WTC11 (cell line): Measurements from ENCODE around the gene RARA. TPM values are rescaled to one million over a fixed set of nuclear protein-coding genes. Genes with fewer than 3 reads are reported as not detected.

Source experiments
- ATAC-seq: fragments of 200-7000 bp; cut with Tn5 transposase; 2 replicates; pipeline ENCODE4 v1.10.0; 2021; ENCODE audit warnings: mild to moderate bottlenecking, moderate library complexity
- CTCF ChIA-PET: fragments of 300-600 bp; sonication (Branson Sonifier 250); formaldehyde crosslinking; loops from one replicate; lab custom pipeline; 2021; ENCODE audit warnings: antibody characterized with exemption; lab: Charles Lee
- POLR2A ChIA-PET: fragments of 350-600 bp; sonication (Branson Sonifier 250); formaldehyde crosslinking; loops from one replicate; lab custom pipeline; 2021; ENCODE audit warnings: antibody characterized with exemption; lab: Charles Lee
- DNase-seq: peaks from one replicate; pipeline ENCODE4 v3.0.0; 2021; ENCODE audit warnings: low spot score
- H3K27ac Mint-ChIP-seq: 2 replicates; pipeline ENCODE4 v1.8.0; 2021; ENCODE audit warnings: mixed read lengths
- H3K27me3 Mint-ChIP-seq: 2 replicates; pipeline ENCODE4 v1.8.0; 2021; ENCODE audit warnings: low read depth, mild to moderate bottlenecking, moderate library complexity, mixed read lengths
- H3K36me3 Mint-ChIP-seq: 2 replicates; pipeline ENCODE4 v1.8.0; 2021; ENCODE audit warnings: mixed read lengths
- H3K4me1 Mint-ChIP-seq: 2 replicates; pipeline ENCODE4 v1.8.0; 2022; ENCODE audit warnings: mixed read lengths
- H3K4me3 Mint-ChIP-seq: 2 replicates; pipeline ENCODE4 v1.8.0; 2021; ENCODE audit warnings: mild to moderate bottlenecking, moderate library complexity, mixed read lengths
- H3K9me3 Mint-ChIP-seq: 2 replicates; pipeline ENCODE4 v1.8.0; 2021; ENCODE audit warnings: mixed read lengths
- AFF4 ChIP-seq: sonication (generic); formaldehyde crosslinking; IDR thresholded peaks from 2 replicates; pipeline ENCODE4 v1.8.1; 2023; ENCODE audit warnings: mild to moderate bottlenecking, missing genetic modification reagents, borderline replicate concordance
- CBFB ChIP-seq: sonication (generic); formaldehyde crosslinking; IDR thresholded peaks from 2 replicates; pipeline ENCODE4 v1.8.1; 2022; ENCODE audit warnings: mild to moderate bottlenecking, low read depth, missing genetic modification reagents
- E2F4 ChIP-seq: sonication (generic); formaldehyde crosslinking; IDR thresholded peaks from 2 replicates; pipeline ENCODE4 v1.8.1; 2022; ENCODE audit warnings: low read depth, mild to moderate bottlenecking, moderate library complexity, missing genetic modification reagents, borderline replicate concordance
- ELF4 ChIP-seq: sonication (generic); formaldehyde crosslinking; IDR thresholded peaks from 2 replicates; pipeline ENCODE4 v1.8.1; 2022; ENCODE audit warnings: low read depth, mild to moderate bottlenecking, moderate library complexity, missing genetic modification reagents
- ERG ChIP-seq: fragments of 250-450 bp; sonication (Bioruptor Pico); IDR thresholded peaks from 2 replicates; pipeline ENCODE4 v1.8.0; 2021; ENCODE audit warnings: mild to moderate bottlenecking
- GABPB1 ChIP-seq: sonication (generic); formaldehyde crosslinking; IDR thresholded peaks from 2 replicates; pipeline ENCODE4 v1.8.1; 2023; ENCODE audit warnings: mild to moderate bottlenecking, missing genetic modification reagents
- GRHL2 ChIP-seq: fragments of 250-450 bp; sonication (Bioruptor Pico); IDR thresholded peaks from 2 replicates; pipeline ENCODE4 v1.8.0; 2022; ENCODE audit warnings: mild to moderate bottlenecking, moderate library complexity; ENCODE audit not compliant: insufficient replicate concordance, severe bottlenecking
- GTF2I ChIP-seq: fragments of 250-450 bp; sonication (Bioruptor Pico); conservative IDR thresholded peaks from 2 replicates; pipeline ENCODE4 v1.4.0; 2021; ENCODE audit warnings: mild to moderate bottlenecking
- HMGXB4 ChIP-seq: sonication (generic); formaldehyde crosslinking; IDR thresholded peaks from 2 replicates; pipeline ENCODE4 v1.8.1; 2023; ENCODE audit warnings: mild to moderate bottlenecking, moderate library complexity, missing genetic modification reagents
- IRF1 ChIP-seq: sonication (generic); formaldehyde crosslinking; IDR thresholded peaks from 2 replicates; pipeline ENCODE4 v1.8.0; 2023; ENCODE audit warnings: missing genetic modification reagents
- JAZF1 ChIP-seq: fragments of 250-450 bp; sonication (Bioruptor Pico); IDR thresholded peaks from 2 replicates; pipeline ENCODE4 v1.9.0; 2021; ENCODE audit warnings: moderate library complexity, mild to moderate bottlenecking, inconsistent platforms
- KAT7 ChIP-seq: sonication (generic); formaldehyde crosslinking; IDR thresholded peaks from 2 replicates; pipeline ENCODE4 v1.8.1; 2023; ENCODE audit warnings: missing genetic modification reagents, mild to moderate bottlenecking, borderline replicate concordance
- MAX ChIP-seq: sonication (generic); formaldehyde crosslinking; IDR thresholded peaks from 2 replicates; pipeline ENCODE4 v1.8.0; 2022; ENCODE audit warnings: mild to moderate bottlenecking, missing genetic modification reagents
- NR1H2 ChIP-seq: sonication (generic); formaldehyde crosslinking; IDR thresholded peaks from 2 replicates; pipeline ENCODE4 v1.9.0; 2021; ENCODE audit warnings: mild to moderate bottlenecking, moderate library complexity, missing genetic modification reagents
- OVOL2 ChIP-seq: fragments of 250-450 bp; sonication (Bioruptor Pico); IDR thresholded peaks from 2 replicates; pipeline ENCODE4 v1.9.0; 2021; ENCODE audit warnings: mild to moderate bottlenecking, borderline replicate concordance
- TEAD4 ChIP-seq: sonication (generic); formaldehyde crosslinking; IDR thresholded peaks from 2 replicates; pipeline ENCODE4 v1.8.0; 2022; ENCODE audit warnings: mild to moderate bottlenecking, missing genetic modification reagents
- ZBTB43 ChIP-seq: sonication (generic); formaldehyde crosslinking; IDR thresholded peaks from 2 replicates; pipeline ENCODE4 v1.8.1; 2023; ENCODE audit warnings: mild to moderate bottlenecking, missing genetic modification reagents
- ZNF138 ChIP-seq: sonication (generic); formaldehyde crosslinking; conservative IDR thresholded peaks from 2 replicates; pipeline ENCODE4 v1.8.1; 2022; ENCODE audit warnings: mild to moderate bottlenecking, moderate library complexity, missing genetic modification reagents
- ZNF263 ChIP-seq: sonication (generic); formaldehyde crosslinking; IDR thresholded peaks from 2 replicates; pipeline ENCODE4 v1.8.1; 2022; ENCODE audit warnings: low read depth, mild to moderate bottlenecking, moderate library complexity, missing genetic modification reagents
- ZNF425 ChIP-seq: fragments of 250-450 bp; sonication (Bioruptor Pico); conservative IDR thresholded peaks from 2 replicates; pipeline ENCODE4 v1.9.0; 2021; ENCODE audit warnings: mild to moderate bottlenecking
- ZNF671 ChIP-seq: fragments of 250-450 bp; sonication (Bioruptor Pico); IDR thresholded peaks from 2 replicates; pipeline ENCODE4 v1.8.0; 2021; ENCODE audit warnings: mild to moderate bottlenecking
- total RNA-seq: library from RNA; stranded (reverse); gene quantifications from 3 replicates; pipeline ENCODE4 v1.2.3, GENCODE V29; 2021

Gene RARA
- total RNA-seq, 1 experiment from 2014 or later = 20.7 TPM

GRCh38 chr17:40290629-40291280 lies 18.2 kb upstream of the RARA start:
- Mint-ChIP-seq H3K4me1 (peaks cover 40% of the 10 kb centered on the region), H3K36me3 (peaks cover 58% of the 10 kb centered on the region), H3K27ac (peak overlapping the region; percentile 48; the same call in 1 of the 2 replicates), H3K9me3 (no peaks in the 10 kb centered on the region), H3K27me3 (no peaks in the 10 kb centered on the region), H3K4me3 (no peak overlapping the region)
- TF ChIP-seq HMGXB4 (CRISPR knock-in tag) = no peak
- no peak for TF ChIP-seq AFF4 (CRISPR knock-in tag)
- TF ChIP-seq GABPB1 = peak; percentile 47
- TF ChIP-seq OVOL2 (CRISPR knock-in tag) = no peak
- no peak for TF ChIP-seq ERG (CRISPR knock-in tag)
- ChIA-PET POLR2A (no interaction called here), CTCF (interaction anchor here (0.7 to 13.6 kb wide), 9 partner anchors 9 to 178 kb away, joined by 3 to 82 read pairs (median 8); partner anchors contain the start of genes RAPGEFL1 and WIPF2)
- DNase-seq (no peak), ATAC-seq (no peak)

- ChIA-PET POLR2A (no interaction called here), CTCF (interaction anchor here (1.5 to 13.6 kb wide), 3 partner anchors 63 to 89 kb away, joined by 8 to 82 read pairs (median 11); partner anchors contain the start of gene WIPF2)
- H3K36me3 Mint-ChIP-seq = peaks cover 62% of the 10 kb centered on the region
- no peaks in the 10 kb centered on the region for H3K9me3 Mint-ChIP-seq
- H3K4me3 Mint-ChIP-seq = no peak overlapping the region
- no peak for DNase-seq
- no peak overlapping the region for H3K27ac Mint-ChIP-seq
- ATAC-seq = no peak
- no peak for TF ChIP-seq E2F4 (CRISPR knock-in tag)
- TF ChIP-seq ZNF425 = no peak
- TF ChIP-seq ZNF671 (CRISPR knock-in tag) = no peak
- no peak for TF ChIP-seq IRF1 (CRISPR knock-in tag)
- TF ChIP-seq NR1H2 (CRISPR knock-in tag) = no peak
- no peak for TF ChIP-seq CBFB
- no peak for TF ChIP-seq ZNF263 (CRISPR knock-in tag)
- TF ChIP-seq GTF2I (CRISPR knock-in tag) = no peak
- no peak for TF ChIP-seq ZNF138
- TF ChIP-seq JAZF1 (CRISPR knock-in tag) = no peak
- no peak for TF ChIP-seq TEAD4
- no peak for TF ChIP-seq ELF4 (CRISPR knock-in tag)
- no peak for TF ChIP-seq ZBTB43 (CRISPR knock-in tag)
- TF ChIP-seq MAX = no peak
- TF ChIP-seq GRHL2 (CRISPR knock-in tag) = no peak
- no peak for TF ChIP-seq KAT7 (CRISPR knock-in tag)
- peaks cover 45% of the 10 kb centered on the region for H3K4me1 Mint-ChIP-seq
- H3K27me3 Mint-ChIP-seq = no peaks in the 10 kb centered on the region
Observed at GRCh38 chr17:40291281-40291664, 17.7 kb upstream of the RARA start.
